Glomerular visceral epithelial cell (primary cell): ENCODE measurements around the gene SMYD4.
A peak's percentile ranks its signal among the peaks of the same experiment; 100 is the strongest.
"Not testable (repeated sequence)": the region's sequence is repeated elsewhere in the genome, so short reads cannot be mapped to it uniquely, and the experiment has no call there.

Experiments used
- DNase-seq: peaks from one replicate; pipeline ENCODE4 v3.0.0-alpha.2; 2016; ENCODE audit errors: extremely low spot score

SMYD4 gene

GRCh38 chr17:1829216-1829591, 498 bp downstream of the SMYD4 start:
- DNase-seq = no peak

- no peak for DNase-seq
These were observed 9.0 kb downstream of the SMYD4 start for GRCh38 chr17:1820528-1821252.

- DNase-seq = no peak
These were observed 16.6 kb downstream of the SMYD4 start for GRCh38 chr17:1813088-1813487.

GRCh38 chr17:1810450-1811103, 19.1 kb downstream of the SMYD4 start:
- DNase-seq = no peak

- not testable (repeated sequence) for DNase-seq
These were observed 19.9 kb downstream of the SMYD4 start for GRCh38 chr17:1809815-1810214.

GRCh38 chr17:1808644-1809043, 21.1 kb downstream of the SMYD4 start:
- no peak for DNase-seq

GRCh38 chr17:1807890-1808289, 21.8 kb downstream of the SMYD4 start:
- DNase-seq = no peak

GRCh38 chr17:1803280-1803679, 26.4 kb downstream of the SMYD4 start:
- DNase-seq = no peak

- no peak for DNase-seq
These were observed 27.3 kb downstream of the SMYD4 start for GRCh38 chr17:1802429-1802828.

- DNase-seq = no peak
These were observed 29.0 kb downstream of the SMYD4 start for GRCh38 chr17:1800712-1801111.

GRCh38 chr17:1800240-1800639, 29.5 kb downstream of the SMYD4 start:
- no peak for DNase-seq

GRCh38 chr17:1797846-1798245, 31.9 kb downstream of the SMYD4 start:
- not testable (repeated sequence) for DNase-seq

GRCh38 chr17:1797323-1797722, 32.4 kb downstream of the SMYD4 start:
- no peak for DNase-seq

- no peak for DNase-seq
These were observed 32.9 kb downstream of the SMYD4 start for GRCh38 chr17:1796800-1797199.

- no peak for DNase-seq
These were observed 36.3 kb downstream of the SMYD4 start for GRCh38 chr17:1793447-1793806.

- DNase-seq = no peak
These were observed 36.9 kb downstream of the SMYD4 start for GRCh38 chr17:1792495-1793446.

GRCh38 chr17:1789936-1790335, 39.8 kb downstream of the SMYD4 start:
- DNase-seq = peak; percentile 36

- peak; percentile 91 for DNase-seq
These were observed 42.3 kb downstream of the SMYD4 start for GRCh38 chr17:1787301-1787902.

- DNase-seq = no peak
These were observed 43.0 kb downstream of the SMYD4 start for GRCh38 chr17:1786708-1787107.

GRCh38 chr17:1785930-1786329, 43.8 kb downstream of the SMYD4 start:
- DNase-seq = no peak

GRCh38 chr17:1783834-1784611, 45.7 kb downstream of the SMYD4 start:
- DNase-seq = peak; percentile 64
